Cortex of kidney (tissue), 1 donor: ENCODE results near the gene ZNF133.

Experiments
- DNase-seq: peaks from one replicate; lab custom pipeline; 2025; lab: John Stamatoyannopoulos, UW

The ZNF133 gene

GRCh38 chr20:18361678-18362077 lies 73.4 kb downstream of the ZNF133 start:
- no peak for DNase-seq

GRCh38 chr20:18362916-18363315 lies 74.6 kb downstream of the ZNF133 start:
- no peak for DNase-seq

GRCh38 chr20:18363708-18364107 lies 75.4 kb downstream of the ZNF133 start:
- DNase-seq, result no peak

GRCh38 chr20:18364768-18365167 lies 76.4 kb downstream of the ZNF133 start:
- no peak for DNase-seq
